Hepatic stellate cell (primary cell): ENCODE measurements around the gene DTD2.

Source experiments
- DNase-seq: peaks from one replicate; pipeline ENCODE4 v3.0.0; 2011; ENCODE audit warnings: low spot score

DTD2 gene

GRCh38 chr14:31405106-31405505 lies 52.2 kb downstream of the DTD2 start:
- no peak for DNase-seq

- DNase-seq: no peak
These were observed 53.6 kb downstream of the DTD2 start for GRCh38 chr14:31403707-31404106.

- DNase-seq: no peak
These were observed 54.4 kb downstream of the DTD2 start for GRCh38 chr14:31402764-31403439.

- no peak for DNase-seq
These were observed 55.9 kb downstream of the DTD2 start for GRCh38 chr14:31401369-31401932.

GRCh38 chr14:31400031-31400638 lies 57.2 kb downstream of the DTD2 start:
- no peak for DNase-seq
